Measurements from ENCODE around the gene SSH2. TPM values are rescaled to one million over a fixed set of nuclear protein-coding genes. Genes with fewer than 3 reads are reported as not detected.

Gene SSH2
- total and polyA plus RNA-seq, 4 donors: 7.5 to 14.1 (median 11.2) TPM

- H3K4me3 ChIP-seq (ENCODE audit: low read depth in 1 of 3, low read length in 3 of 3): no peak overlapping the region
Measured at GRCh38 chr17:29848737-29849136, 81.3 kb downstream of the SSH2 start.

GRCh38 chr17:29847527-29848400 lies 82.3 kb downstream of the SSH2 start:
- Histone ChIP-seq H3K27me3 (ENCODE audit: control insufficient read depth in 4 of 4, insufficient read depth in 4 of 4, low read length in 3 of 4) (no peaks in the 10 kb centered on the region), H3K27ac (ENCODE audit: low read depth in 1 of 2, low read length in 2 of 2) (no peak overlapping the region), H3K9me3 (ENCODE audit: control insufficient read depth in 4 of 4, low read length in 3 of 4) (no peaks in the 10 kb centered on the region), H3K4me3 (ENCODE audit: low read depth in 1 of 3, low read length in 3 of 3) (no peak overlapping the region), H3K4me1 (ENCODE audit: control insufficient read depth in 4 of 4, insufficient read depth in 4 of 4, low read length in 3 of 4) (no peaks in the 10 kb centered on the region), H3K36me3 (ENCODE audit: control insufficient read depth in 4 of 4, insufficient read depth in 3 of 4, low read depth in 1 of 4, low read length in 3 of 4) (no peaks in the 10 kb centered on the region), H3K9ac (ENCODE audit: low read depth in 1 of 2, low read length in 2 of 2) (no peak overlapping the region)
- no peak for DNase-seq (ENCODE audit: low spot score)
- 91% methylated on average over 3 of the region's 3 CpGs for WGBS
- TF ChIP-seq NR2F2 (IDR thresholded peaks at IDR 0.05) (no peak), CTCF (IDR thresholded peaks at IDR 0.05; ENCODE audit: low read depth, low read length, missing input control) (no peak), ATF3 (IDR thresholded peaks at IDR 0.05) (no peak), HNF4G (IDR thresholded peaks at IDR 0.05) (no peak), FOXA2 (IDR thresholded peaks at IDR 0.05) (no peak), GABPA (IDR thresholded peaks at IDR 0.05 in 1 of 2, conservative IDR thresholded peaks at IDR 0.05 in 1 of 2) (no peak), SP1 (IDR thresholded peaks at IDR 0.05) (no peak), MAX (IDR thresholded peaks at IDR 0.05) (no peak), JUND (IDR thresholded peaks at IDR 0.05) (no peak), FOXA1 (IDR thresholded peaks at IDR 0.05) (no peak), EGR1 (IDR thresholded peaks at IDR 0.05; ENCODE audit: low read depth in 2 of 2) (no peak), RXRA (IDR thresholded peaks at IDR 0.05) (no peak)

More at GRCh38 chr17:29848737-29849136, 81.3 kb downstream of the SSH2 start:
- no peaks in the 10 kb centered on the region for H3K36me3 ChIP-seq (ENCODE audit: control insufficient read depth in 4 of 4, insufficient read depth in 3 of 4, low read depth in 1 of 4, low read length in 3 of 4)
- 94% methylated on average over 3 of the region's 3 CpGs for WGBS
- H3K9ac ChIP-seq (ENCODE audit: low read depth in 1 of 2, low read length in 2 of 2): no peak overlapping the region
- DNase-seq (ENCODE audit: low spot score): no peak
- no peaks in the 10 kb centered on the region for H3K4me1 ChIP-seq (ENCODE audit: control insufficient read depth in 4 of 4, insufficient read depth in 4 of 4, low read length in 3 of 4)
- H3K27ac ChIP-seq (ENCODE audit: low read depth in 1 of 2, low read length in 2 of 2): no peak overlapping the region
- no peak for TF ChIP-seq NR2F2 (IDR thresholded peaks at IDR 0.05)
- TF ChIP-seq HNF4A (conservative IDR thresholded peaks at IDR 0.05): no peak
- no peak for TF ChIP-seq RAD21 (IDR thresholded peaks at IDR 0.05)
- TF ChIP-seq YY1 (IDR thresholded peaks at IDR 0.05): no peak
- no peak for TF ChIP-seq ATF3 (IDR thresholded peaks at IDR 0.05)
- TF ChIP-seq EGR1 (IDR thresholded peaks at IDR 0.05; ENCODE audit: low read depth in 2 of 2): no peak
- TF ChIP-seq RXRA (IDR thresholded peaks at IDR 0.05): no peak
- no peak for TF ChIP-seq TAF1 (conservative IDR thresholded peaks at IDR 0.05)
- no peak for TF ChIP-seq MAX (IDR thresholded peaks at IDR 0.05)
- TF ChIP-seq FOXA1 (IDR thresholded peaks at IDR 0.05): no peak
- no peak for TF ChIP-seq JUND (IDR thresholded peaks at IDR 0.05)
- TF ChIP-seq FOXA2 (IDR thresholded peaks at IDR 0.05): no peak
- no peak for TF ChIP-seq CTCF (IDR thresholded peaks at IDR 0.05; ENCODE audit: low read depth, low read length, missing input control)
- TF ChIP-seq ZBTB33 (IDR thresholded peaks at IDR 0.05): no peak
- TF ChIP-seq HNF4G (IDR thresholded peaks at IDR 0.05): no peak
- no peak for TF ChIP-seq GABPA (IDR thresholded peaks at IDR 0.05 in 1 of 2, conservative IDR thresholded peaks at IDR 0.05 in 1 of 2)
- H3K27me3 ChIP-seq (ENCODE audit: control insufficient read depth in 4 of 4, insufficient read depth in 4 of 4, low read length in 3 of 4): no peaks in the 10 kb centered on the region
- H3K9me3 ChIP-seq (ENCODE audit: control insufficient read depth in 4 of 4, low read length in 3 of 4): no peaks in the 10 kb centered on the region
